NCI-H345 treated with DMSO at 0.1 percent for 48 hours (cell line): ENCODE data around the gene AREG.

Experiments
- DNase-seq: peaks from one replicate; lab custom pipeline; 2025; ENCODE audit not compliant: unreplicated experiment; lab: John Stamatoyannopoulos, UW

The AREG gene

DNA sequence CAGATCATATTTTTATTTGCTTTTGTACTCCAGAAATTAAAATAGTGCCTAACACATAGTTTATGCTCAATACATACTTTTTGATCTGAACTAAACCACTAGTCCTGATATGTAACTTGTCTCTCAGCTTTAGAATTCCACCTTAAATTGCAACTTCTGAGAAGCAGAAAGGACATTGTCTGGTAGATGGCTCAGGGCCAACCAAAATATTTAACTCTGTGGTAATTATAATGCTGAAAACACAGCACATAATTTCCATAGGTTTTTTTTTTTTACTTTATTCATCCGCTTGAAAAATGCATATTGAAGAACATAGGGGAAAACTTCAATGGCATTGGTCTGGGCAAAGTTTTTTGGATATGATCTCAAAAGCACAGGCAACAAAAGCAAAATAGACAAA lies 59.3 kb downstream of the AREG start:
- DNase-seq: no peak
